ENCODE measurements around the gene RAB26.

Gene RAB26

DNA sequence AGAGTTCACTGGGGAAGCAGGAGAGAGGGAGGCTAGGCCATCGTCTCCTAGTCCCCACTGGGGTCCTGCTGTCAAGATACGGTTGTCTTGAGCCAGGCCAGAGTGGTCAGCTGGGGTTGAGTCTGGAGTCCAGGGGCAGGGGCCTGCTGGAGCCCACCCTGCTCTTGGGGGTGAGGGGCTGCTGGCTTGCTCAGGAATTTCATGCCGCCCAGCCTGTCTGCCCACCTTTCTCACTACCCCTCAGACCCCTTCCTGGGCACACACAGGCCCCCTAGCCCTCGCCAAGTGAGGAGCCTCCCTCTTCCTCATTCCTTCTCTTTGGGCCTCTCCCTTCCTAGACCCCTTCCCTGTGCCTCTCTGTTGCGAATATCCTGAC is 8.4 kb downstream of the RAB26 start:
- DNase-seq (ENCODE audit: extremely low spot score, insufficient read length, low read depth) (no peak), FAIRE-seq (no peak)

DNA sequence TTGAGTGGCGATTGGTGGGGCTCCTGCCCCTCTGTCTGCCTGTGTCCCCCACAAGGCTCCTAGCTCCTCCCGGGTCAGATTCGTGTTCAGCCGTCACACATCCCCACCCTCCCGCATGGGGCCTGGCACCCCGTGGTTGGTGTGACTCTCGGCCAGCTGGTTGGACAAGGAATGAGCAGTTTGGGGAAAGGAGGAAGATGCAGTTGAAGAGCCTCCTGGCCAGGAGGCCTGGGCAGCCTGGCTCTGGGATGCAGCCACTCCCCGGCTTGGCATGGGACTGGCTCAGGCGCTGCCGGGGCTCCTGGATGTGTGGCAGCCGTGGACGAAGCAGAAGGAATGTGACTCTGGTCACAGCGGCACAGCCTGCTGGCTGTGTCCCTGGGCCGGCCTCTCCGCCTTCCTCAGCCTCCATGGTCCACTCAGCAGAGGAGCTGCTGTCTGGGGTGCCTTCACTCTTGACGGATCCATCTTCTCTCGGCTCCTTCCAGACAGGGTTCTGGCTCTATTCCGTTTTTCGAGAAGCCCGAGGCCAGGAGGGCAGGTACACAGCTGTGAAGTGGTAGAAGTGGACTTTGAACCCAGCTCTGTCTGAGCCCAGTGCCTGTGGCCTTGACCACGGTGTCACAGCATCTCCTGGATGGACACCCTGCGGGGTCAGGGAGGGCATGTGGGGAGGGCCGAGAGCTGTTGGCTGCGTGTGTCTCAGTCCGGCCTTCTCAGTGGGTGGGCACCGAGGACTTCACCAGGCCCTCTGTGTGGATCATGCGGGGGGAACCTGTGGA is 9.2 kb downstream of the RAB26 start:
- FAIRE-seq (no peak), DNase-seq (ENCODE audit: extremely low spot score, insufficient read length, low read depth) (no peak)

- FAIRE-seq (no peak), DNase-seq (ENCODE audit: extremely low spot score, insufficient read length, low read depth) (no peak)
Observed at GRCh38 chr16:2158262-2158638, 9.8 kb downstream of the RAB26 start.

DNA sequence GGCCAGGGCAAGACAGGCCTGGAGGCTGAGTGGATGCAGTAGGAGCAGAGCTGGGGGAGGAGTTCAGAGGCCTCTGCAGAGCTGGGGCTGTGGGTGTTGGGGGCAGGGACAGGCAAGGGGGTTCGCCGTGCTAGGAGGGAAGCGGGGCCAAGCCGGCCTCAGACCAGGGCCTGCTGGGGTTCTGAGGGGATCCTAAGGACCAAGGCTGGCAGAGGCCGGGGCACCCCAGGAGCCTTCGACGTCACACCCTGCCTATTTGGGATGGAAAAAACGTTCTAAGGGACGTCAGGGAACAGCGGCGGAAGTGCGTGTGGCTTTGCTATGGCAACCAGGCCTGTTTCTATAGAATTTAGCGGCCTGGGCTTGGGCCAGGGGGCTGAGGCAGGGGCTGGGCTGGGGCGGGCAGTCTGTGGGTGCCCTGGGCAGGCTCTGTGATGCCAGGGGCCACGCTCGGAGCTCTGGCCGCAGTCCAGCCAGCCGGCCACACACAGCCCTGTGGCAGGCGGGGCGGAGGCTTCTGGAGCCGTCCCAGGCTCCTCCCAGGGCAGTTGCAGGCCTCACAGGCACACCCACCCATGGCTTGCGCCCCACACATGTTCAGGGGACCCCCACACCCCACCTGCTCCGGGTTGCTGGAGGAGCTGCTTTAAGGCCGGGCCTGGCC is 10.9 kb downstream of the RAB26 start:
- DNase-seq (ENCODE audit: extremely low spot score, insufficient read length, low read depth) (no peak), FAIRE-seq (no peak)

DNA sequence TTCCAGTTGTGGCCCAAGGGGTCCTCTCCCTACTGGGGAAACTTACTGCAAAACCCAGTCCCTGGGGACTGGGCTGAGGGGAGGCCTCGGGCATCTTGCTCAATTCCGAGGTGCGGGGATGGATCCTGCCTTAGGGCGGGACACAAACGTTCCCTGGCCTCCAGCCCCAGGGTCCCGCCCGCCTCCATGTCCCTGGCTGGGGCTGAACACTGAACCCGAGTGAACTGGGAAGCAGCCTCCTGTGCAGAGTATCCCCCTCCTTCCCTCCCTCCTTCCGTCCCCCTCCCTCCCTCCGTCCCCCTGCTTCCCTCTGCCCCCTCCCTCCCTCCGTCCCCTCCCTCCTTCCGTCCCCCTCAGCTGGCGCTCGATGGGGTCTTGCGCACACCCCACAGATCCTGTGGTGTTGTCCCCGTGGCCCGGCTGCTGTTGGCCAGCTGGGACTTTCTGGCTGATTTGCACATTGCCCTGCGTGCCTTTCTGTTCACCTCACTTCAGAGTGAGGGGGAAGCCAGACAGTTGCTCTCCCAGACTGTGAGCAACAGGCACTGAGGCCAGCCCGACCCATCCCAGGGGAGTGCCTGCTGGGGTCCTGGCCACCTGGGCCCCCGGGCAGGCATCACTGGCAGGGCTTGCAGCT is 12.6 kb downstream of the RAB26 start:
- DNase-seq (ENCODE audit: extremely low spot score, insufficient read length, low read depth) (no peak), FAIRE-seq (peak; percentile 33)

GRCh38 chr16:2161911-2162310 is 13.5 kb downstream of the RAB26 start:
- FAIRE-seq: no peak
- no peak for DNase-seq (ENCODE audit: extremely low spot score, insufficient read length, low read depth)

GRCh38 chr16:2162676-2163118 is 14.3 kb downstream of the RAB26 start:
- DNase-seq (ENCODE audit: extremely low spot score, insufficient read length, low read depth): no peak
- no peak for FAIRE-seq

- DNase-seq (ENCODE audit: extremely low spot score, insufficient read length, low read depth): no peak
- FAIRE-seq: no peak
Observed at GRCh38 chr16:2163211-2163881, 14.9 kb downstream of the RAB26 start.

- no peak for DNase-seq (ENCODE audit: extremely low spot score, insufficient read length, low read depth)
- no peak for FAIRE-seq
Observed at GRCh38 chr16:2165861-2166260, 17.4 kb downstream of the RAB26 start.

GRCh38 chr16:2166263-2167067 is 18.0 kb downstream of the RAB26 start:
- DNase-seq (ENCODE audit: extremely low spot score, insufficient read length, low read depth) (no peak), FAIRE-seq (no peak)

GRCh38 chr16:2167068-2167638 is 18.7 kb downstream of the RAB26 start:
- no peak for DNase-seq (ENCODE audit: extremely low spot score, insufficient read length, low read depth)
- FAIRE-seq: no peak

DNA sequence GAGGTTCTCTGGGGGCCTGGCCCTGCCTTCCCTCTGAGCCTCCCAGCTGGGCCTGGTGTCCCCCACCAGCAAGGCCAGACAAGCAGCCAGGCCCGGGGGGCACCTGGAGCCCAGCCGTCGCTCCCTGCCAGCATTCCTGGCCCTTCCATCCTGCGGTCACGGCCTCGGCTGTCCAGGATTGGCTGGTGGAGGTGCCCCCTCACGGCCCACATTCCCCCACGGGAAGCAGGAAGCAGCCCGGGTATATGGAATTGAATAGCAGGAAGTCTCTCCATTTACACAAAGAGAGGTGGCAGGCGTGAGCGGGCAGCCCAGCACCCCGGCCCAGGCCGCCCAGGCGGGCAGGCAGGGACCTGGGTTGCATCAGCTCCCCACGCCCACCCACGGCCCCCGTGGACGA is 21.7 kb downstream of the RAB26 start:
- FAIRE-seq (no peak), DNase-seq (ENCODE audit: extremely low spot score, insufficient read length, low read depth) (no peak)

DNA sequence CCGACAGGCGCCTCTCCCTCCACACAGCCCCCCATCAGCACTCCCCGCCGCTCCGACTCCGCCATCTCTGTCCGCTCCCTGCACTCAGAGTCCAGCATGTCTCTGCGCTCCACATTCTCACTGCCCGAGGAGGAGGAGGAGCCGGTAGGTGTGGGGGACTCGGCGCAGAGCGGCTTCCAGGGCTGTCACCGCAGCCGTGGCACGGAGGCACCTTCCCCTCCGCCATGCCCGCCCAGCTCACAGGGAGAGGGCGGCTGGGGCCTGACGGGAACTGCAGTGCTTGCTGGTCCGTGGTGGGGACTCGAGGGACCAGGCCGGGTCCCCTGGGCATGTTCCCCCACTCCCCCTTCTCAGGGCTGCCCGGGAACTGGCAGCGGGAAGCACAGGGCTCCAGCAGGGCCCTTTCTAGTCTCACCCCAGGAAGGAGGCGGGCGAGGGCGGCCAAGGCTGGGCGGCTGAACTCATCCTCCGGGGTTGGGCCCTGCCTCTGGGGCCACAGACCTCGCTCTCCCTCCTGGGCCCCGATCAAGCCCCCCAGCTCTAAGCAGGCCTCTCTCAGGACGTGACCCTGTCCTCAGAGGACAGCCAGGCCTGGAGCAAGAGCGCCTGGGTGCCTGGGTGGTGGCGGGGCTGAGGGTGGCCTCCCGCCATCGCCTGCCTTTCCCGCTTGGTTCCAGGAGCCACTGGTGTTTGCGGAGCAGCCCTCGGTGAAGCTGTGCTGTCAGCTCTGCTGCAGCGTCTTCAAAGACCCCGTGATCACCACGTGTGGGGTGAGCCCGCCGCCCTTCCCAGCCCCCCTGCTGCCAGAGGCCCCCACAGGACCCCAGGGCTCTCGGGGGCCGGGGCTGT is 22.4 kb downstream of the RAB26 start:
- FAIRE-seq (no peak), DNase-seq (ENCODE audit: extremely low spot score, insufficient read length, low read depth) (no peak)

- no peak for FAIRE-seq
Observed at GRCh38 chr16:2171601-2172178, 23.3 kb downstream of the RAB26 start.

DNA sequence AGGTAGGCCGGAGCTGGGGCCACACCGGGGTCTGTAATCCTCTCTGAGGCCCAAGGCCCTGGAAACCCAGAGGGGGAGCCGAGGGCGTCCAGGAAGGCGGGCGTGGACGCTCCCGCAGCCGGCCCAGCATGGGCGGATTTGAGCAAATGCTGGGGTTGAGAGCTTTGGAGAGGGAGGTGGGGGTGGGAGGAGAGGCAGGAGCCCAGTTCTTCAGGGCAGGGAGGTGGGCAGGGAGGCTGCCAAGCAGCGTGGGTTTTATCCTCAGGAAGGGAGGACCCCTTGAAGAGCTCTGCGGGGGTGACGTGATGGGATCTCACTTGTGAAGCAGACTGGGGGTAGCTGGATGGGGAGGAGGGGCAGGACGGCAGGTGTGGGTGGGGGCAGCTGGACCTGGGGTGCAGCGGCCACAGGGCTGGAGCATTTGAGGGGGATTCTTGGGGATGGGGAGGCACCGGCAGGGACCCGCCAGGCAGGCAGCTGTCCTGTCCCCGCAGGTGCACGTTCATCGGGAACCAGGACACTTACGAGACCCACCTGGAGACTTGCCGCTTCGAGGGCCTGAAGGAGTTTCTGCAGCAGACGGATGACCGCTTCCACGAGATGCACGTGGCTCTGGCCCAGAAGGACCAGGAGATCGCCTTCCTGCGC is 24.4 kb downstream of the RAB26 start:
- FAIRE-seq (no peak), DNase-seq (ENCODE audit: extremely low spot score, insufficient read length, low read depth) (no peak)

More at GRCh38 chr16:2171601-2172178, 23.3 kb downstream of the RAB26 start:
- no peak for DNase-seq (ENCODE audit: extremely low spot score, insufficient read length, low read depth)

GRCh38 chr16:2173366-2173765 is 24.9 kb downstream of the RAB26 start:
- no peak for DNase-seq (ENCODE audit: extremely low spot score, insufficient read length, low read depth)

DNA sequence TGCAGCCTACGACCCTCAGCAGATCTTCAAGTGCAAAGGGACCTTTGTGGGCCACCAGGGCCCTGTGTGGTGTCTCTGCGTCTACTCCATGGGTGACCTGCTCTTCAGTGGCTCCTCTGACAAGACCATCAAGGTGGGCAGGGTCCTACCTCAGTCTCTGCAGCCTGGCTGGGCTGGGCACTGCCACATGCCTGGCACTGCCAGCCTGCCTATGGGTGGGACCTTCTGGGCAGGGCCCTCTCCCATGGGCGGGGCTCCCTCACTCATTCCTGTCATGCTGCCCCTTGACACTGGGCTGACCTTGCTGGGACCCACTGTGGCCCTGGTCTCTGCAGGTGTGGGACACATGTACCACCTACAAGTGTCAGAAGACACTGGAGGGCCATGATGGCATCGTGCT is 25.5 kb downstream of the RAB26 start:
- FAIRE-seq (no peak), DNase-seq (ENCODE audit: extremely low spot score, insufficient read length, low read depth) (no peak)

More at GRCh38 chr16:2173366-2173765, 24.9 kb downstream of the RAB26 start:
- FAIRE-seq: no peak
